GM23248 (cell line): ENCODE results near the gene DHDH. TPM values are rescaled to one million over a fixed set of nuclear protein-coding genes. Genes with fewer than 3 reads are reported as not detected.
"Not testable (repeated sequence)": the region's sequence is repeated elsewhere in the genome, so short reads cannot be mapped to it uniquely, and the experiment has no call there.

Experiments
- DNase-seq: peaks from one replicate; pipeline ENCODE4 v3.0.0-alpha.2; 2015
- H2AFZ ChIP-seq: fragments of 200-600 bp; sonication (generic); 2 replicates; pipeline ENCODE4 v1.6.1; 2016; ENCODE audit warnings: antibody characterized with exemption
- H3F3A ChIP-seq: fragments of 200-600 bp; sonication (generic); 2 replicates; pipeline ENCODE4 v1.6.1; 2016; ENCODE audit warnings: mild to moderate bottlenecking, antibody characterized with exemption, mixed run types; ENCODE audit not compliant: insufficient read depth
- H3K27ac ChIP-seq: fragments of 200-600 bp; sonication (generic); 2 replicates; pipeline ENCODE4 v1.5.1; 2016; ENCODE audit warnings: mild to moderate bottlenecking
- H3K27me3 ChIP-seq: fragments of 200-600 bp; sonication (generic); replicated peaks from 2 replicates; pipeline ENCODE4 v1.6.1; 2016; ENCODE audit warnings: mild to moderate bottlenecking; ENCODE audit not compliant: insufficient read depth
- H3K36me3 ChIP-seq: fragments of 200-600 bp; sonication (generic); 2 replicates; pipeline ENCODE4 v1.6.1; 2016; ENCODE audit warnings: low read depth, mild to moderate bottlenecking
- H3K4me1 ChIP-seq: fragments of 200-600 bp; sonication (generic); 2 replicates; pipeline ENCODE4 v1.6.1; 2016; ENCODE audit warnings: mild to moderate bottlenecking; ENCODE audit not compliant: insufficient read depth
- H3K4me2 ChIP-seq: fragments of 200-600 bp; sonication (generic); one replicate; pipeline ENCODE4 v1.6.1; 2016; ENCODE audit warnings: mild to moderate bottlenecking; ENCODE audit not compliant: unreplicated experiment
- H3K4me3 ChIP-seq: fragments of 200-600 bp; sonication (generic); 2 replicates; pipeline ENCODE4 v1.5.1; 2016; ENCODE audit warnings: mild to moderate bottlenecking
- H3K79me2 ChIP-seq: fragments of 200-600 bp; sonication (generic); 2 replicates; pipeline ENCODE4 v1.6.1; 2016; ENCODE audit warnings: mild to moderate bottlenecking; ENCODE audit not compliant: insufficient read depth
- H3K9ac ChIP-seq: fragments of 200-600 bp; sonication (generic); 2 replicates; pipeline ENCODE4 v1.6.1; 2016; ENCODE audit warnings: mild to moderate bottlenecking
- H3K9me2 ChIP-seq: fragments of 200-600 bp; sonication (generic); 2 replicates; pipeline ENCODE4 v1.6.1; 2016; ENCODE audit warnings: mixed run types, mild to moderate bottlenecking, moderate library complexity; ENCODE audit not compliant: insufficient read depth
- H3K9me3 ChIP-seq: fragments of 200-600 bp; sonication (generic); one replicate; pipeline ENCODE4 v1.6.1; 2017; ENCODE audit warnings: low read depth
- H4K20me1 ChIP-seq: fragments of 200-600 bp; sonication (generic); 2 replicates; pipeline ENCODE4 v1.6.0; 2016; ENCODE audit not compliant: insufficient read depth
- EZH2 ChIP-seq: fragments of 200-600 bp; sonication (generic); IDR thresholded peaks from 2 replicates; pipeline ENCODE4 v1.6.1; 2018; ENCODE audit warnings: antibody characterized with exemption, mild to moderate bottlenecking; ENCODE audit not compliant: insufficient read depth, poor library complexity, severe bottlenecking
- EZH2phosphoT487 ChIP-seq: fragments of 200-600 bp; sonication (generic); IDR thresholded peaks from 2 replicates; pipeline ENCODE4 v1.6.1; 2018; ENCODE audit warnings: antibody characterized with exemption, moderate library complexity, mild to moderate bottlenecking, low read depth; ENCODE audit not compliant: insufficient read depth
- WGBS, 2 experiments: methylation state at CpG; one replicate each; pipeline ENCODE4 v1.1.6; 2015 to 2017; ENCODE audit warnings: low lambda C conversion rate in 2 of 2, low coverage in 1 of 2; ENCODE audit errors: missing lambda C conversion rate in 2 of 2; 5-methylcytosine and 5-hydroxymethylcytosine counted together
- in situ Hi-C: fragments of 300-500 bp; cut with MboI; formaldehyde crosslinking; loops from 2 replicates; pipeline ENCODE4 v1.15.0; 2020
- polyA plus RNA-seq: library from polyadenylated mRNA; unstranded; fragments of >200 nt; fragmentation: Nextera tagmentation; extraction: Ambion mirVana; gene quantifications from 2 replicates; pipeline ENCODE4 v1.2.1, GENCODE V29; 2016
- total RNA-seq: library from RNA; depleted of rRNA; stranded (reverse); fragments of >200 nt; shearing (Covaris generic); gene quantifications from 2 replicates; pipeline ENCODE4 v1.2.3, GENCODE V29; 2014

Gene DHDH
- total and polyA plus RNA-seq, 2 experiments from 2014 or later, result not detected

DNA sequence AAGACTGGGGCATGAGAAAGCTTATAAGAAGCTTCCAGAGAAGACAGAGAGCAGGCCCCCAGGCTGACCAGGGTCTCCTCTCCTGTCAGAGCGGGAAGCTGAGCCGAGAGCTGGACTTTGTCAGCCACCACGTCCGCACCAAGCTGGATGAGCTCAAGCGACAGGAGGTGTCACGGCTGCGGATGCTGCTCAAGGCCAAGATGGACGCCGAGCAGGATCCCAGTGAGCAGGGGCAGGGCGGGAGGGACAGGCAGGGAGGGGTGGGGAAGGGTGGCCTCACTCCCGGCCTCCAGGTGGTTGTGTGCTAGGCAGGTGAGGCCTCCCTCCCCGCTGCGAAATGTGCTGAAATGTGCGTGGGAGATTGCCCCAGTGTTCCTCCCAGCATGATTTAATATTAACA lies 27.8 kb upstream of the DHDH start:
- H3K36me3 ChIP-seq, result peaks cover 19% of the 10 kb centered on the region; the same call in 1 of the 2 replicates
- no peaks in the 10 kb centered on the region for H4K20me1 ChIP-seq
- no peak overlapping the region for H2AFZ ChIP-seq
- no peak for TF ChIP-seq EZH2
- H3K4me3 ChIP-seq, result no peak overlapping the region
- in situ Hi-C loops, result no loop called here
- H3K9me2 ChIP-seq, result no peaks in the 10 kb centered on the region
- H3K4me2 ChIP-seq, result no peak overlapping the region
- no peaks in the 10 kb centered on the region for H3K4me1 ChIP-seq
- H3F3A ChIP-seq, result no peaks in the 10 kb centered on the region
- no peak overlapping the region for H3K27ac ChIP-seq
- no peaks in the 10 kb centered on the region for H3K27me3 ChIP-seq
- H3K79me2 ChIP-seq, result peaks cover 32% of the 10 kb centered on the region
- DNase-seq, result no peak
- WGBS, 2 experiments, result 91 to 94% methylated on average over 11 to 14 of the region's 14 CpGs
- no peak overlapping the region for H3K9ac ChIP-seq
- H3K9me3 ChIP-seq, result no peaks in the 10 kb centered on the region

DNA sequence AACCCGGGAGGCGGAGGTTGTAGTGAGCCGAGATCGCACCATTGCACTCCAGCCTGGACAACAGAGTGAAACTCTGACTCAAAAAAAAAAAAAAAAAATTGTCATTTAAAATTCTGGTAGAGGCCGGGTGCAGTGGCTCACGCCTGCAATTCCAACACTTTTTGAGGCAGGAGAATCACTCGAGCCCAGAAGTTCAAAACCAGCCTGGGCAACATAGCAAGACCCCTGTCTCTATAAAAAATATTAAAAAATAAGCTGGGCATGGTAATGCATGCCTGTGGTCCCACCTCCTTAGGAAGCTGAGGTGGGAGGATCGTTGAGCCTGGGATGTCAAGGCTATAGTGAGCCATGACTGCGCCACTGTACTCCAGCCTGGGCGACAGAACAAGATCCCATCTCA lies 27.2 kb upstream of the DHDH start:
- Histone ChIP-seq H3K36me3 (peaks cover 24% of the 10 kb centered on the region; the same call in 1 of the 2 replicates), H3K9me2 (no peaks in the 10 kb centered on the region), H2AFZ (no peak overlapping the region), H3K9me3 (no peaks in the 10 kb centered on the region), H3K4me3 (no peak overlapping the region), H3K9ac (no peak overlapping the region), H3K4me1 (no peaks in the 10 kb centered on the region), H3K27ac (no peak overlapping the region), H3K4me2 (no peak overlapping the region), H4K20me1 (no peaks in the 10 kb centered on the region), H3F3A (no peaks in the 10 kb centered on the region), H3K79me2 (peaks cover 26% of the 10 kb centered on the region), H3K27me3 (no peaks in the 10 kb centered on the region)
- WGBS, 2 experiments, result 94 to 97% methylated on average over 9 to 10 of the region's 10 CpGs
- in situ Hi-C loops, result no loop called here
- no peak for TF ChIP-seq EZH2
- TF ChIP-seq EZH2phosphoT487, result no peak
- no peak for DNase-seq

DNA sequence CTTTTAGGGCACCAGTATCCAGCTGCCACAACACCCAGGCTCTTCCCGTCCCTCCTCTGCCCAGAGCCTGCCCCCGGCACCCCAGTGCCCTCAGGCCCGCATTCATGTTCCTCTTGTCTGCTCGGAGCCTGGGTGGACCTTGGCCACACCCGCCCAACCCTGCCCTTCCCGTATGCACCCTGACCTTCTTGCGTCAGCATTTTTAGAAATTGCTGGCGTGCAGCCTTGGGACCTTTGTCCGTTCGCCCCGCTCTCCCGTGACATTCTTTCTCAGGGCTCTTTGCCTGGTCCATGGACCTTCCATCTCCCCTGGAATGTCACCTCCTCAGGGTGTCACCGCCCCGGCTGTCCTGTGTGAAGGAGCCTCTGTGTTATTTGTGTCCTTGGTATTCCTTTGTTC lies 25.8 kb upstream of the DHDH start:
- H4K20me1 ChIP-seq, result no peaks in the 10 kb centered on the region
- H3K79me2 ChIP-seq, result peaks cover 12% of the 10 kb centered on the region; the same call in 1 of the 2 replicates
- H3F3A ChIP-seq, result no peaks in the 10 kb centered on the region
- no peaks in the 10 kb centered on the region for H3K9me3 ChIP-seq
- no peaks in the 10 kb centered on the region for H3K4me1 ChIP-seq
- no peak overlapping the region for H3K4me3 ChIP-seq
- no peaks in the 10 kb centered on the region for H3K27me3 ChIP-seq
- no peak for DNase-seq
- no peak overlapping the region for H3K4me2 ChIP-seq
- in situ Hi-C loops, result no loop called here
- 95% methylated on average over 13 to 14 of the region's 14 CpGs for WGBS, 2 experiments
- H3K27ac ChIP-seq, result no peak overlapping the region
- no peaks in the 10 kb centered on the region for H3K9me2 ChIP-seq
- H3K36me3 ChIP-seq, result peaks cover 34% of the 10 kb centered on the region; the same call in 1 of the 2 replicates
- no peak overlapping the region for H3K9ac ChIP-seq
- H2AFZ ChIP-seq, result no peak overlapping the region
- TF ChIP-seq EZH2phosphoT487 (no peak), EZH2 (no peak)

DNA sequence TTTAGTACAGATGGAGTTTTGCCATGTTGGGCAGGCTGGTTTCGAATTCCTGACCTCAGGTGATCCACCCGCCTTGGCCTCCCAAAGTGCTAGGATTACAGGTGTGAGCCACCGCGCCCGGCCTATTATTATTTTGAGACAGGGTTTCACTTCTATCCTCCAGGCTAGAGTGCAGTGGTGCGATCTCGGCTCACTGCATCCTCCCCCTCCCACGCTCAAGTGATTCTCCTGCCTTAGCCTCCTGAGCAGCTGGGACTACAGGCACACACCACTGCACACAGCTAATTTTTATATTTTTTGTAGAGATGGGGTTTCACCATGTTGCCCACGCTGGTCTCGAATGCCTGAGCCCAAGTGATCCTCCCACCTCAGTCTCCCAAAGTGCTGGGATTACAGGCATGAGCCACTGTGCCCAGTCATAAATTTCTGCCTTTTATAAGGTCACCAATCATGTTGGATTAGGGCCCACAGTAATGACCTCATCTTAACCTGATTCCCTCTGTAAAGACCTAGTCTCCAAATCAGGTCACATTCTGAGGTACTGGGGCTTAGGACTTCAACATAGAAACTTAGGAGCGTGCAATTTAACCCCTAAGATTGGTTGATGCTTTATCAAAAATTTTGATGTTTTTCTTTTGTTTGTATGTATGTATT lies 23.9 kb upstream of the DHDH start:
- H3K9me2 ChIP-seq, DNase-seq, H3F3A ChIP-seq, H3K79me2 ChIP-seq, H3K4me3 ChIP-seq, H3K27ac ChIP-seq, H3K27me3 ChIP-seq, H3K4me1 ChIP-seq, H2AFZ ChIP-seq, H4K20me1 ChIP-seq, in situ Hi-C loops, H3K9me3 ChIP-seq, H3K4me2 ChIP-seq, H3K9ac ChIP-seq: not testable (repeated sequence)
- WGBS, 2 experiments, result 97 to 98% methylated on average over 11 of the region's 11 CpGs
- H3K36me3 ChIP-seq, result peaks cover 33% of the 10 kb centered on the region; the same call in 1 of the 2 replicates

DNA sequence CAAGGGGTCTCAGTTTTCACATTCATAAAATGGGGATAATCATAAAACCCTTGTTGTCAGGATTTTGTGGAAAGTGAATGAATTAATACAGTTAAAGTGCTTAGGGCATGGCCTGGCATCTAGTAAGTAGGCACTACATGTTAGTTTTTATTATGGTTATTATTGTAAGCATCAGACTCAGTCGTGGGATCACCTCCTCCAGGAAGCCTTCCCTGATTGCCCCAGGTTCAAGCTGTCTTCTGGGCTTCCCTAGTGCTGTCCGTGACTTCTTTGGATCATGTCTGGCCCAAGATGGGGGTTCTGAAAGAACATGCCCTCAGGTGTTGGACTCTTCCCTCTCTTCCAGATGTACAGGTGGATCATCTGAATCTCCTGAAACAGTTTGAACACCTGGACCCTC lies 22.7 kb upstream of the DHDH start:
- WGBS, 2 experiments, result 68 to 88% methylated on average over 2 of the region's 2 CpGs
- H3K36me3 ChIP-seq, result peaks cover 27% of the 10 kb centered on the region; the same call in 1 of the 2 replicates

More for the DNA sequence above, 22.7 kb upstream of the DHDH start:
- Histone ChIP-seq H2AFZ (no peak overlapping the region), H3K79me2 (no peaks in the 10 kb centered on the region), H3K4me3 (no peak overlapping the region), H3K4me2 (no peak overlapping the region), H3K9ac (no peak overlapping the region), H3K27ac (no peak overlapping the region), H3K4me1 (no peaks in the 10 kb centered on the region), H4K20me1 (no peaks in the 10 kb centered on the region), H3K9me2 (no peaks in the 10 kb centered on the region), H3F3A (no peaks in the 10 kb centered on the region), H3K27me3 (no peaks in the 10 kb centered on the region), H3K9me3 (no peaks in the 10 kb centered on the region)
- TF ChIP-seq EZH2phosphoT487, result no peak
- TF ChIP-seq EZH2, result no peak
- no peak for DNase-seq
- in situ Hi-C loops, result no loop called here
